Esophagus squamous epithelium (tissue), 5 donors: ENCODE data around the gene LRRIQ3. TPM values are rescaled to one million over a fixed set of nuclear protein-coding genes. Genes with fewer than 3 reads are reported as not detected.

ENCODE experiments used
- DNase-seq: peaks from one replicate; lab custom pipeline; 2025; lab: John Stamatoyannopoulos, UW
- H3K27ac ChIP-seq, 4 donors: fragments of 200-600 bp; sonication (generic); one replicate each; pipeline ENCODE4 v1.5.1; 2016 to 2019; ENCODE audit warnings: mild to moderate bottlenecking in 1 of 4
- H3K27me3 ChIP-seq, 4 donors: fragments of 200-600 bp; sonication (generic); 1 replicate in 3 of 4; 2 replicates in 1 of 4; pipeline versions ENCODE4 v1.5.1 to v1.6.0; 2017 to 2021; ENCODE audit warnings: antibody characterized with exemption in 1 of 4
- H3K36me3 ChIP-seq, 3 donors: fragments of 200-600 bp; sonication (generic); one replicate each; pipeline ENCODE4 v1.5.1; 2016 to 2019
- H3K4me1 ChIP-seq, 3 donors: fragments of 200-600 bp; sonication (generic); one replicate each; pipeline ENCODE4 v1.5.1; 2017 to 2019
- H3K4me3 ChIP-seq, 4 donors: fragments of 200-600 bp; sonication (generic); 1 replicate in 3 of 4; 2 replicates in 1 of 4; pipeline ENCODE4 v1.5.1; 2016 to 2019; ENCODE audit warnings: mild to moderate bottlenecking in 2 of 4, moderate library complexity in 1 of 4
- H3K9me3 ChIP-seq, 3 donors: fragments of 200-600 bp; sonication (generic); one replicate each; pipeline ENCODE4 v1.5.1; 2016 to 2019
- CTCF ChIP-seq, 6 experiments: fragments of 450-650 bp in 4 of 6; fragments of 200-600 bp in 2 of 6; sonication (generic) in 2 of 6; IDR thresholded peaks; one replicate each; pipeline ENCODE4 v1.5.1; 2016 to 2019; ENCODE audit warnings: antibody characterized with exemption in 6 of 6, mild to moderate bottlenecking in 4 of 6, moderate library complexity in 4 of 6
- POLR2A ChIP-seq, 4 donors: fragments of 450-650 bp; IDR thresholded peaks; one replicate each; pipeline ENCODE4 v1.6.1; 2017; ENCODE audit warnings: antibody characterized with exemption in 4 of 4, mild to moderate bottlenecking in 4 of 4, moderate library complexity in 3 of 4
- WGBS, 2 donors: methylation state at CpG; one replicate each; pipeline ENCODE4 v1.1.5; 2018; 5-methylcytosine and 5-hydroxymethylcytosine counted together
- intact Hi-C: fragments of 100-400 bp; cut with DNase I; formaldehyde crosslinking; loops from one replicate; pipeline ENCODE4 v1.15.0; 2022
- total RNA-seq, 4 donors: library from RNA; depleted of rRNA; stranded (reverse); fragments of >200 nt; gene quantifications; one replicate each; pipeline ENCODE4 v1.1.0, GENCODE V29; 2016
- donor health status: DM: yes; HTN: yes; CAD: no.

LRRIQ3 gene
- under 1 TPM in 3 of 4 donors, not detected in 1; 0.23 to 0.57 (median 0.57) TPM for total RNA-seq

GRCh38 chr1:74197657-74198552, at the start of gene LRRIQ3, which contains the start of gene FPGT:
Gene LRRIQ3, minus strand, starts transcription at chr1:74198176. Its CDS starts 14,492 bp downstream, at chr1:74183684.
Gene FPGT, plus strand, starts transcription at chr1:74198242. Its CDS starts 37 bp downstream, at chr1:74198279.
- Histone ChIP-seq H3K4me3 (peak within 1 kb of the TSS; percentile 43 to 78 (median 68)), H3K4me1 (peaks cover 0 to 20% (median 0%) of the 10 kb centered on the region in 3 donors), H3K9me3 (no peaks in the 10 kb centered on the region), H3K27ac (peak within 1 kb of the TSS; percentile 77 to 92 (median 89)), H3K36me3 (peaks cover 0 to 28% (median 0%) of the 10 kb centered on the region in 3 donors), H3K27me3 (no peaks in the 10 kb centered on the region)
- TF ChIP-seq POLR2A (IDR thresholded peaks at IDR 0.05) (peak in 3 of 4 donors; percentile 54 to 80 (median 71)), CTCF (IDR thresholded peaks at IDR 0.05) (peak in 1 of 6 experiments; percentile 18)
- intact Hi-C loops = no loop called here
- WGBS, 2 donors = 4 to 5% methylated on average over 21 to 30 of the region's 41 CpGs
- DNase-seq = peak; percentile 52

DNA sequence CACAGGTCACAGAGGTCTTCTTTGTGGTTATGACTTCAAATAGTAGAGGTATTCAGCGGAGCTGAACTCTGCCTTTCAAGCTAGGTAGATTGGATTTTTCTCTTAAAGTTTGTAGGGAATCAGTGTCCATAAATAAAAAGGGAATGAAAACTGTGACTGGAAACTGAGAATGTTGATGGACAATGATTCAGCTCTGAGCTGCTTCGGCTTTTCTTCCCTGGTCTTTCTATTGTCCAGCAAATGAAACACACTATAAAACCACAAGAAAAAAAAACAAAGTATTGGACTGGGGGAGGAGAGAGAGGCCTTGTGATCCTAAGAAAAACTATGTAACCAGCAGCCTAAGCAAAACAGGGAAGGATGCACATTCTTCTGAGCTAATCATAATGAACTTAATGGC, 48.3 kb upstream of the LRRIQ3 start:
- TF ChIP-seq POLR2A (IDR thresholded peaks at IDR 0.05) (no peak), CTCF (IDR thresholded peaks at IDR 0.05) (no peak)

DNA sequence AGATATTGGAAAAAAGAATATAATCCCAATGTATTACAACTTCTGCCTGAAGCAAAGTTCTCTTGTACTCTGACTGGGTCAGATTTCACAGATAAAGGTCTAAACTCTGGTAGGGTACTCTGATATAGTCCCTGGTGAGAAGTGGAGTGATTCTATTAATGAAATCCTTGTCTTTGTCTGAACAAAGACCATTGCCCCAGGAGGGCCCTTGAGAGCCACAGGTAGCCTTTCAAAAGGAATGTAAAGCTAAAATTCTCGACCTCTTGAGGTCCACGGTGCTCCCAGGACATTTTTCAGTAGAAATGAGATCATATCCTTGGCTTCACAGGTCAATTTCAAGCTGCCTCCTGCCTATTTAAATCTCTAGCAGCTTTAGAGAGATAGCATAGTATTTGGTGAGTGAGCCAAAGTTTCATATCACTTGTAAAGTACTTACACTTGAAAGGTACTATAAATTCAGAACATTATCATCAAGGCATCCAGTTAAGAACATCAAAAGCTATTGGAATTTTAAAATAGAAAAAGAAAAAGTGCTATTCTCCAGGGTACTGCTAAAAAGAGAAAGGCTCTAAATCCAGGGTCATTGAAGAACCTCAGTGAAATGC, 47.3 kb upstream of the LRRIQ3 start:
- Histone ChIP-seq H3K36me3 (no peaks in the 10 kb centered on the region), H3K27me3 (no peaks in the 10 kb centered on the region), H3K4me1 (no peaks in the 10 kb centered on the region), H3K9me3 (no peaks in the 10 kb centered on the region), H3K27ac (no peak overlapping the region), H3K4me3 (no peak overlapping the region)
- intact Hi-C loops = no loop called here
- 4 to 14% methylated on average over 2 of the region's 2 CpGs for WGBS, 2 donors
- no peak for DNase-seq
- TF ChIP-seq CTCF (IDR thresholded peaks at IDR 0.05) (no peak), POLR2A (IDR thresholded peaks at IDR 0.05) (no peak)

More for the DNA sequence above, 48.3 kb upstream of the LRRIQ3 start:
- no peaks in the 10 kb centered on the region for H3K9me3 ChIP-seq
- no peaks in the 10 kb centered on the region for H3K4me1 ChIP-seq
- DNase-seq = no peak
- H3K4me3 ChIP-seq = no peak overlapping the region
- H3K27ac ChIP-seq = no peak overlapping the region
- intact Hi-C loops = no loop called here
- 58 to 64% methylated on average over 2 of the region's 2 CpGs for WGBS, 2 donors
- no peaks in the 10 kb centered on the region for H3K36me3 ChIP-seq
- H3K27me3 ChIP-seq = no peaks in the 10 kb centered on the region

DNA sequence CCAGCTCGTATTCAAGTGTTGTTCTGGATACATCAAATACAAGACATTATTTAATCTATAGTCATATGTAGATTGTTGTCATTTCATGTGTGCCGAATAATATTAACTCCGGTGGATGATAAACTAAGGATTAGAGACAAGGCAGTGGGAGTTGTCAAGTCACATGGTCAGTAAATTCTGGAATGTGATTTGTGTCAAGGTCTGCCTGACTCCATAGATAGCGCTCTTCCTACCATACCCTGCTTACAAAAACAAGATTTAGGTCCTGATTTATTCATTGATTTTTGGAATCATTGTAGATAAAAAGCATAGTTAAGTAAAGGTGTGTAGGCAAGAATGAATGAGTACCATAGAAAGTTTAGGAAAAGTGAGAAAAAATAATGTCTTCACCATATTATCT, 39.8 kb upstream of the LRRIQ3 start:
- intact Hi-C loops = no loop called here
- no peaks in the 10 kb centered on the region for H3K27me3 ChIP-seq
- H3K4me1 ChIP-seq = no peaks in the 10 kb centered on the region
- no peaks in the 10 kb centered on the region for H3K9me3 ChIP-seq
- WGBS, 2 donors = 82 to 86% methylated on average over 4 of the region's 4 CpGs
- H3K27ac ChIP-seq = no peak overlapping the region
- DNase-seq = no peak
- no peak for TF ChIP-seq POLR2A (IDR thresholded peaks at IDR 0.05)
- TF ChIP-seq CTCF (IDR thresholded peaks at IDR 0.05) = no peak
- no peak overlapping the region for H3K4me3 ChIP-seq
- no peaks in the 10 kb centered on the region for H3K36me3 ChIP-seq

DNA sequence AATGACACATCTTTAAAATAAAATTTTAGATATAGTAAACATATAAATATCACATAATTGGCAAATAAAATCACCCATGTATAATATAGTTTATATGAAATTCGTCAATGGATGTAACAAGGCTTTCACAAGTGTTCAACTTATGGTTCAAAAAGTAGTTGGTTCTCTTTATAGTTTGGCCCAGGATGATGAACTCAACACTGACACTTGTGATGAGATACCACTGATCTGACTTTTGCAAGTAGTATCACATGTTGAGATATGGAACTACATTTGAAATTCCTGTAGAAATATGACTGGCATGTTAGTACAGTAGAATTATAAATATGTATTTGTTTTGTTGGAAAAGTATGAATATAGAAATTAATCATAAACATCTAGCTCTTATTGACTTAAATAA, 39.1 kb upstream of the LRRIQ3 start:
- intact Hi-C loops = no loop called here
- no peak overlapping the region for H3K27ac ChIP-seq
- no peaks in the 10 kb centered on the region for H3K36me3 ChIP-seq
- DNase-seq = no peak
- WGBS, 2 donors = 42 to 58% methylated on average over 1 of the region's 1 CpG
- H3K4me3 ChIP-seq = no peak overlapping the region
- H3K4me1 ChIP-seq = no peaks in the 10 kb centered on the region
- H3K9me3 ChIP-seq = no peaks in the 10 kb centered on the region
- no peaks in the 10 kb centered on the region for H3K27me3 ChIP-seq
- TF ChIP-seq POLR2A (IDR thresholded peaks at IDR 0.05) (no peak), CTCF (IDR thresholded peaks at IDR 0.05) (no peak)
